Muscle layer of colon (tissue), 2 donors: ENCODE data around the gene PFKP.
"Not testable (repeated sequence)": the region's sequence is repeated elsewhere in the genome, so short reads cannot be mapped to it uniquely, and the experiment has no call there.

ENCODE experiments used
- H3K27ac ChIP-seq: one replicate; pipeline ENCODE4 v1.7.0; 2013; ENCODE audit warnings: low read depth, mild to moderate bottlenecking, low read length, moderate library complexity
- H3K27me3 ChIP-seq, 2 donors: one replicate each; pipeline ENCODE4 v1.7.0; 2013; ENCODE audit warnings: low read length in 2 of 2, mild to moderate bottlenecking in 2 of 2; ENCODE audit not compliant: insufficient read depth in 2 of 2, control insufficient read depth in 1 of 2
- H3K36me3 ChIP-seq: one replicate; pipeline ENCODE4 v1.7.0; 2013; ENCODE audit warnings: mild to moderate bottlenecking, low read length; ENCODE audit not compliant: insufficient read depth
- H3K4me1 ChIP-seq: one replicate; pipeline ENCODE4 v1.7.0; 2013; ENCODE audit warnings: mild to moderate bottlenecking, low read length; ENCODE audit not compliant: insufficient read depth
- H3K4me3 ChIP-seq, 2 donors: one replicate each; pipeline ENCODE4 v1.7.0; 2013; ENCODE audit warnings: low read length in 2 of 2, low read depth in 1 of 2, mild to moderate bottlenecking in 1 of 2, moderate library complexity in 1 of 2
- H3K9ac ChIP-seq: one replicate; pipeline ENCODE4 v1.7.0; 2013; ENCODE audit warnings: low read length
- H3K9me3 ChIP-seq: one replicate; pipeline ENCODE4 v1.7.0; 2013; ENCODE audit warnings: mild to moderate bottlenecking, low read length
- donor health status: abdominal sarcoma.
- donor health status: Adenocarcinoma of cecum.

Gene PFKP

DNA sequence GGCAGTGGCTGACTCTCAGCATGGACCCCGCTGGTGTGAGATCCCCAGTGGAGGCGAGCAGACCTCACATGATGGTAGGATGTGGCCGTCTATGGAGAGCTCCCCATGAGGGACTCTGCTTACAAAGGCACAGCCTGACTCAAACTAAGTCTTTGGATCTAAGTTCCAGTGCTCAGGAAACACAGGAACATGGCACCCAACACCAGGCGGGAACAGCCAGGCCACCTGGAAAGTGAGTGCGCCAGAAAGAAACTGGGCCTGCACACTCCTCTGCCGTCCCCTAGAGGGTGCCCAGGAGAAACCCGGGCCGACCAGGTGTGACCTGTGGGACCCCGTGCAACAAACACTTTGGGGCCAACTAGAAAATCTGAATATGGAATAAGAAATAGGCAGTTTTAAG is 95.2 kb downstream of the PFKP start:
- no peak overlapping the region for H3K27ac ChIP-seq
- peaks cover 84% of the 10 kb centered on the region for H3K36me3 ChIP-seq
- no peaks in the 10 kb centered on the region for H3K9me3 ChIP-seq
- H3K4me3 ChIP-seq = no peak overlapping the region
- H3K27me3 ChIP-seq = no peaks in the 10 kb centered on the region
- H3K9ac ChIP-seq = no peak overlapping the region
- H3K4me1 ChIP-seq = no peaks in the 10 kb centered on the region

- peaks cover 85% of the 10 kb centered on the region for H3K36me3 ChIP-seq
- H3K27ac ChIP-seq = no peak overlapping the region
- no peaks in the 10 kb centered on the region for H3K9me3 ChIP-seq
- no peak overlapping the region for H3K9ac ChIP-seq
- no peak overlapping the region for H3K4me3 ChIP-seq
- H3K4me1 ChIP-seq = no peaks in the 10 kb centered on the region
- H3K27me3 ChIP-seq = no peaks in the 10 kb centered on the region
Measured at GRCh38 chr10:3163879-3164278, 96.5 kb downstream of the PFKP start.

DNA sequence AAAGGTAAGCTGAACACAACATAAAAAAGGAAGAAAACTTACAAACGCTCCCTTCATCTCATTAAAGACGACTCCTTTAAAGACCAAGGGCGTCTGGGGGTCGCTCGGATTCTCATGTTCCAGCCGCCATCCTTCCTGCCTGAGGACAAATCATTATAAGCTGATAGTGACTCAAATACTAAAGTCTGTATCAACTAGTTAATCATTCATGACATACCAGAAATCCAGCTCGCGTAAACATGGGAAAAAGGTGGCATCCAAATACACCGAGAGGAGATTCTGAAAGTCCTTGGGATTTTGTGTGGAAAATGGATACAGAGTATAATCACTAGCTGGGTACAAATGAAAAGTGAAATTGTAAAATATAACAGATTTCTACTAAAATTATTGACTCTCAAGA is 97.8 kb downstream of the PFKP start:
- Histone ChIP-seq H3K9ac (no peak overlapping the region), H3K36me3 (peaks cover 82% of the 10 kb centered on the region), H3K4me1 (no peaks in the 10 kb centered on the region), H3K27ac (no peak overlapping the region), H3K27me3 (no peaks in the 10 kb centered on the region), H3K9me3 (no peaks in the 10 kb centered on the region), H3K4me3 (no peak overlapping the region)

DNA sequence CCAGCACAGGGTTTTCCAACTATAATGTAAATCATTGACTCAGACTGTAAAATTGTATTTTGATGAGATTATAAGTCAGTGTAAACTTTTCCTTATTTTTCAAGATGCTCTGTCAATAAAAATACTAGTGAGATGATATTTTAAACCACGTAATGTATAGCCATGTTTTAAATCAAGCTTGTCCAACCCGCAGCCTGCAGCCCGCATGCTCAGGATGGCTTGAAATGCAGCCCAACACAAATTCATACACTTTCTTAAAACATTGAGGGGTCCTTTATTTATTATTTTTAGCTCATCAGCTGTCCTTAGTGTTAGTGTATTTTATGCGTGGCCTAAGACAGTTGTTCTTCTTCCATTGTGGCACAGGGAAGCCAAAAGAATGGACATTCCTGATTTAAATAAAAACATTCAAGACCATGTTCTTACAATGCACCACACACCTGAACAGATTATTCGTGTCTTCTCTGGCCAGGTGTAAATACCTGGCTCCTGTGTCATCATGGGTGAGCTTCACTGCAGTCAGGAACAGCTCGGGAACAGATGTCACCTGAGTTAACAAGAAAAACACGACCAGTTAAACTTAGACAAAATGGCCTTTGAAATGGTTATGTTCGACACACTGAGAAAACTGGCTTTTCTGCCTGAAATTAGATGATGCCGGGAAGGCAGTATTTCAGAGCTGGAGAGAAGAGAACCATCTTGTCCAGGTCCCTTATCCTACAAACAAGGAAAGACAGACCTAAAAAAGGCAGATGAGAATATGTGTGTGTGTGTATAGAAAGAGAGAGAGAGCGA is 99.3 kb downstream of the PFKP start:
- no peak overlapping the region for H3K9ac ChIP-seq
- H3K4me1 ChIP-seq = peaks cover 5% of the 10 kb centered on the region
- no peak overlapping the region for H3K4me3 ChIP-seq
- no peak overlapping the region for H3K27ac ChIP-seq
- peaks cover 77% of the 10 kb centered on the region for H3K36me3 ChIP-seq
- no peaks in the 10 kb centered on the region for H3K27me3 ChIP-seq
- no peaks in the 10 kb centered on the region for H3K9me3 ChIP-seq

- H3K9ac ChIP-seq = no peak overlapping the region
- no peaks in the 10 kb centered on the region for H3K9me3 ChIP-seq
- H3K27me3 ChIP-seq = no peaks in the 10 kb centered on the region
- H3K4me3 ChIP-seq = no peak overlapping the region
- no peak overlapping the region for H3K27ac ChIP-seq
- peaks cover 6% of the 10 kb centered on the region for H3K4me1 ChIP-seq
- peaks cover 67% of the 10 kb centered on the region for H3K36me3 ChIP-seq
Measured at GRCh38 chr10:3167611-3168330, 100.4 kb downstream of the PFKP start.

DNA sequence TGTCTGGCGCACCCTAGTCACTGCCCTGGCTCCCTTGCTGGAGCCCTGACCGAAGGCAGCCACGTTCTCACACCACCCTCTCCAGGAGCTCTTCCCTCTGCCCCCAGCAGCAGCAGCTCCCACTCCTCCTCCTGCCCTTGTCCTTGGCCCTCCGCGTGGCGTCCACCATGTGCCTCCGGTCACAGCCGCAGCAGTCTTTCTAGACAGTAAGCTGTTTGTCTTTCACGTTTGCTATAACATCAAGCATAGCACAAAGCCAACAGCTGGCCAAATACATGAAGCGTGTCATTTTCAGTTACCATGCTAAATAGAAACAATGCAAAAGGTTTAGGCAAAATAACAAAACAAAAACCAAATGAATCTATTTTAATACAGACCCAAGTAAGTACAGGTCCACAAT is 101.9 kb downstream of the PFKP start:
- Histone ChIP-seq H3K36me3 (peaks cover 54% of the 10 kb centered on the region), H3K27me3 (no peaks in the 10 kb centered on the region), H3K27ac (no peak overlapping the region), H3K4me3 (no peak overlapping the region), H3K9me3 (no peaks in the 10 kb centered on the region), H3K9ac (no peak overlapping the region), H3K4me1 (peaks cover 6% of the 10 kb centered on the region)

DNA sequence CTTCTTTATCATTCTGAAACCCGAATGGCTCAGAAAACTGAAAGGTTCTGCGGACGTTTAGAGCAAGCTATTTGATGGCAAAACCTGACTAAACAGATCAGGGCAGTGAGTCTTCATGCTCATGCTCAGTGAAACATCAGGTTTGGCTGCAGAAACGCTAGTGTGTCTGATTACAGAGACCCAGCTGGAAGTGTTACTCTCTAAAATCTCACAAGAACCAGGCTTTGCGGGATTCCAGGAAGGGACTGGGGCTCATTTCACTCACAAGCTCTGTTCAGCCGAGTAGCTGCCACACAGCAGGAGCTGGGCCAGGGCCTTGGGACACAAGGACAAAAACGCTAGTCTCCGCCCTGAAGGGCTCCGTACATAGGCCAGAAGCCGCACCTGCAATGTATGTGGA is 102.3 kb downstream of the PFKP start:
- Histone ChIP-seq H3K4me3 (no peak overlapping the region), H3K9me3 (no peaks in the 10 kb centered on the region), H3K36me3 (peaks cover 50% of the 10 kb centered on the region), H3K4me1 (peaks cover 6% of the 10 kb centered on the region), H3K27me3 (no peaks in the 10 kb centered on the region), H3K27ac (no peak overlapping the region), H3K9ac (no peak overlapping the region)

DNA sequence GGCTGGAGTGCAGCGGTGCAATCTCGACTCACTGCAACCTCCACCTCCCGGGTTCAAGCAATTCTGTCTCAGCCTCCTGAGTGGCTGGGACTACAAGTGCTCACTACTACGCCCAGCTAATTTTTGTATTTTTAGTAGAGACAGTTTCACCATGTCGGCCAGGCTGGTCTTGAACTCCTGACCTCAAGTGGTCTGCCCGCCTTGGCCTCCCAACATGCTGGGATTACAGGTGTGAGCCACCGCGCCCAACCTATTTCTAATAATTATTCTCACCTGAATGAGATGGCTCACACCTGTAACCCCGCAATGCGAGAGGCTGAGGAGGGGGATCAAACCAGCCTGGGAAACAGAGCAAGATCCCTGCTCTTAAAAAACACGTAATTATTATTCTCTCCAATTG is 104.1 kb downstream of the PFKP start:
- Histone ChIP-seq H3K9ac (peak overlapping the region; percentile 74), H3K36me3 (peaks cover 32% of the 10 kb centered on the region), H3K4me3 (peak overlapping the region; percentile 63 to 86)
- H3K27ac ChIP-seq, H3K9me3 ChIP-seq, H3K27me3 ChIP-seq, H3K4me1 ChIP-seq: not testable (repeated sequence)

GRCh38 chr10:3172081-3172445 is 104.7 kb downstream of the PFKP start:
- Histone ChIP-seq H3K9me3 (no peaks in the 10 kb centered on the region), H3K4me3 (peak overlapping the region; percentile 63 to 86), H3K4me1 (peaks cover 6% of the 10 kb centered on the region), H3K27ac (peak overlapping the region; percentile 65), H3K9ac (peak overlapping the region; percentile 74), H3K27me3 (no peaks in the 10 kb centered on the region), H3K36me3 (peaks cover 27% of the 10 kb centered on the region)

- Histone ChIP-seq H3K4me1 (peaks cover 6% of the 10 kb centered on the region), H3K27ac (peak within 1 kb of the TSS; percentile 65), H3K36me3 (peaks cover 22% of the 10 kb centered on the region), H3K27me3 (no peaks in the 10 kb centered on the region), H3K9me3 (no peaks in the 10 kb centered on the region), H3K4me3 (peak within 1 kb of the TSS; percentile 63 to 86), H3K9ac (peak within 1 kb of the TSS; percentile 74)
Measured at GRCh38 chr10:3172446-3173170, 105.3 kb downstream of the PFKP start, which contains the start of gene PITRM1. Gene PITRM1 (minus strand): TSS chr10:3172782. CDS start chr10:3172772, 10 bp downstream.

GRCh38 chr10:3173171-3173878 is 106.0 kb downstream of the PFKP start:
- no peaks in the 10 kb centered on the region for H3K27me3 ChIP-seq
- no peak overlapping the region for H3K9ac ChIP-seq
- H3K4me1 ChIP-seq = peaks cover 6% of the 10 kb centered on the region
- no peak overlapping the region for H3K27ac ChIP-seq
- peaks cover 15% of the 10 kb centered on the region for H3K36me3 ChIP-seq
- peak overlapping the region; percentile 34 to 52 for H3K4me3 ChIP-seq
- H3K9me3 ChIP-seq = no peaks in the 10 kb centered on the region
